DMS153 treated with DMSO at 0.1 percent for 48 hours (cell line): ENCODE data around the gene PLCB1.
A peak's percentile ranks its signal among the peaks of the same experiment; 100 is the strongest.

Experiments
- DNase-seq: peaks from one replicate; lab custom pipeline; 2025; ENCODE audit not compliant: unreplicated experiment; lab: John Stamatoyannopoulos, UW

PLCB1 gene

GRCh38 chr20:8242827-8243724 is 111.0 kb downstream of the PLCB1 start:
- DNase-seq, result no peak

DNA sequence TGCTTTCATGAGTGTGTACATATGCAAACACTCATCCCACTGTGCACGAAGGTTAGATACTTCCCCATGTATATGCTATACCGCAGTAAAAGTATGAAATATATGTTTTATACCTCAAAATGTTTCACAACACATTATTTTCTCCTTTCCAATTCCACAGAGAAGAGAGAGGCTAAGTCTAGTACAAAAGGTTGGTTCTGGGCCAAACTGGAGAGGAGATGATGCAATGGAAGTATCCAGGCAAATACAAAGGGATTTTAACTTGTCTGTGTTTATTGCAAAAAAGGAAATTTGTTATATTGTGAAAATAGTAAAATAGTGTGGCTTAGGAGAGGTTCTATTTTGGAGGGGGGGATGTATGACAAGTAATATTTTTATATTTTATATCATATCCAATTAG is 112.6 kb downstream of the PLCB1 start:
- DNase-seq, result no peak

DNA sequence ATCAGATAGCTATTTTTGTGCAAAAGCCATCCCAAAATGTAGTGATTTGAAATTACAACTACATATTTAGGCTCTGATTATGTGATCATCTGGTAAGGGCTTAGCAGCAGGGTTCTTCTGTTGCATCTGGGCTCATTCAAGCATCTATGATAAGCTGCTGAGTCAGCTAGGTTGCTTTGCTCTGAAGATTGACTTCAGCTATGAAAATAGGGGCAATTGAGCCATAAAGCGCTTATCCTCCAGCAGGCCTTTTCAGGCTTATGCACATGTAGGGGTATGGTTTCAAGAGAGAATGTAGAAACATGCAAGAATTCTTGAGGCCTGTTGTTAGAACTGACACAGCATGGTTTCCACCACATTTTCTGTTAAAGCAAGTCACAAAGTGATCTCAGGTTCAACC is 114.1 kb downstream of the PLCB1 start:
- DNase-seq, result no peak

DNA sequence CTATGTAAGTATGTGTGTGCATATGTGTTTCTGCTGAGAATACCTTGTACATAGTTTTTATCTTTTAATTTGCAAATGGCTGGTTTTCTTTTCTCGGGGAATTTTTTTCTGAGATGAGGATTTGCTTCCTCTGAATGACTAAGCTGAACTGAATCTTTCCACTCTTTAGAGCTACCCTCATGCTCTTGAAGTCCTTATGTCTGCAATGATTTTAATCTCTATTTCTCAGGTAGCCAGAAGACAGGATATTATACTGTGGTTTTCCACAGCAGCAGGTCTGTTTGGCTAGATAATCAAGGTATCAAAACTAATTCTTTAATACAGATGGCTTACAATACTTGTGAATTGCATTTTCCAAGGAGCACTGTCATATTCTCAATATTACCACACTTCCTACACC is 114.7 kb downstream of the PLCB1 start:
- DNase-seq, result no peak

- DNase-seq, result no peak
These were observed 116.0 kb downstream of the PLCB1 start for GRCh38 chr20:8248051-8248450.

DNA sequence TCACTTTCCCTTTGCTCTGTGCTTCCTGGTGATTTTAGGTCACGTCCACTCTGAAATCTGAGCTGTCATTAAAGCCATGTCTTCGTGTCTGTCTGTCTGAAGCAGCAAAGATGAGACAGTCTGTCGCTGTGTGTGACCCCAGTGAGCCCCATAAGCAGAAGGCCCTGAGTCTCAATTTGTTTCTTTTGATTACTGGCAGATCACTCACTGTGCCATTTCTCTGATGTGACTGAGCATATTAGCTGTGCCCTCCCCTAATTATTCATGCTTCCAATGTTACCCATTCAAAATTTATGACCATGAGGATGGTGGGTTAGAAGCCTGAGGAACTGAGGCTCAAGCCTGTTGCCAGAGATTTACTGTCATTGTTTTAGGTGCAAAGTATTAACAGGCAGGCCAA is 117.6 kb downstream of the PLCB1 start:
- no peak for DNase-seq

DNA sequence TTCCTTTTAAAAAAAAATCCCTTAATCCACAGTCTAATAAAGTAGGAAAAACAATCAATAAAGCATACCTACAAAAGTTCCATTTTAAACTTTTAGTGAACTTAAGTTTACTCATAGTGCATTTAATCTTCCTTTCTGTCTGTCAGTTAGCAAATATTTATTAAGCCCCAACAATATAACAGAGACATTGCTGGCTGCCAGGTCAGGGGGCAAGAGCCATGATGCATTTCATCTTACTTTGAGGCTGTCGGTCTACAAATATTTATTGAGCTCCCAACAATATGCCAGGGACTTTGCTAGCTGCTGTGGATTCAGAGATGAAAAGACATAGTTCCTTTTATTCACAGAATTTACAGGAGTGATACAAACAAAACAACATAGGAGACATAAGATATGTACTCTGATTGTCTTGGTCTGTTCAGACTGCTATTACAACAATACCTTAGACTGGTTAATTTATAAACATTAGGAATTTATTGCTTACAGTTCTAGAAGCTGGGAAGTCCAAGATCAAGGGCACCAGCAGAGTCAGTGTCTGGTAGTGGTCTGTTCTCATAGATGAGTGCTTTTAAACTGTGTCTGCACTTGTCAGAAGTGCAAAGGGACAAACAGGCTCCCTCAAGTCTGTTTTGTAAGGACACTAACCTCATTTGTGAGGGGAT is 118.6 kb downstream of the PLCB1 start:
- no peak for DNase-seq

- no peak for DNase-seq
These were observed 119.1 kb downstream of the PLCB1 start for GRCh38 chr20:8251201-8251575.

- no peak for DNase-seq
These were observed 123.0 kb downstream of the PLCB1 start for GRCh38 chr20:8254911-8255582.

DNA sequence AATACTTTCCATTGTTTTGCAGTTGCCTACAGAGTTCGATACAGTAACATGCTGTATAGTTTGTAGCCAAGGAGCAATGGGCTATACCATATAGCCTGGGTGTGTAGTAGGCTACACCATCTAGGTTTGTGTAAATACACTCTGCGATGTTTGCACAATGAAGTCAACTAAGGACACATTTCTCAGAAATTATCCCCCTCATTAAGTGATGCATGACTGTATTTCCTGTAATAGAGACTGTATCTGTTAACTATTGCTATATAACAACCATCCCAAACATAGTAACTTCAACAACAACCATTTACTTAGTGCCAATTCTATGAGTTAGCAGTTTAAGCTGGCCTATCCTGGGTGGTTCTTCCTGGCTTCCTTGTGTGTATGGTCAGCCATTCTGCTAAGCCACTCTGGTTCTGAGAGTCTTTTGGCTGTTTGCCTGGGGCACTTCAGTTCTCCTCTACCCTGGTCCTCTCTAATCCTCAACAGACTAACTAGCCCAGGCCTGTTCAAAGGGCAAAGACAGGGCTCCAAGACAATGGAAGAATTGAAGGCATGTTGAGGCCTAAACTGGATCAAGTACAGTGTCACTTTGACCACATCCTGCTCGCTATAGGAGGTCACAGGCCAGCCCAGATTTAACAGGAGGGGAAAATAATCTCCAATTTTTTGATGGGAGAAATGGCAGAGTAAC is 124.0 kb downstream of the PLCB1 start:
- DNase-seq, result peak; percentile 46

DNA sequence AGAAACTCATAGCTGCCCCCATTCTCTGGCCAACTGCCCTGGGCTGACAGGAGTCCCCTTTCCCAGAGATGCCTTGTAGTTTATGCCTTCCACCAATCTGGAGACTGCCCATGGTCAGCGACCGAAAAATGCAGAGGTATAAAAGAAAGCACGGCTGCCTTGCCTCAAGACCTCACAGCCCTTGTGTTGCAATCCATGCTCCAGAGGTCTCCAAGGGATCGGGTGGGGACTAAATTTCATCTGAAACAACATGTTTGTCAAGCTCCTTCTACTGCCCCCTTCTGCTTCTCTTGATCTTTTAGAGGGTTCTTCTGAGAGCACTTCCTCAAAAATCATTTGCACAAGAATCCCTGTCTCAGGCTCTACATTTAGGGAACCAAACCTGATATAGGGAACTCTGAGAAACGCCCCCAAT is 128.8 kb downstream of the PLCB1 start:
- no peak for DNase-seq

DNA sequence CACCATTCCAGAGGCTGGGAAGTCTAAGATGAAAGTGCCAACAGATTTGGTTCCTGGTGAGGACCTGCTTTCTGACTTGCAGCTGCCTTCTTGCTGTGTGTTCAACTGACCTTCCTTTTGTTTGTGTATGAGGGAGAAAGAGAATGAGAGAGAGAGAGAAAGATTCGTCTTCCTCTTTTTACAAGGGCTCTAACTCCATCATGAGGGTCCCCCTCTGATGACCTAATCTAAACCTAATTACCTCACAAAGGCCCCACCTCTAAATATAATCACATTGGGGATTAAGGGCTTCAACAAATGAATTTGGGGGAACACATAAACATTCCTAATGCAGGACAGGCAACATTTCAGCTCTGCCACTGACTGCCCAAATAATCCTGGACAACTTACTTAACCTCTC is 130.7 kb downstream of the PLCB1 start:
- DNase-seq, result no peak

- no peak for DNase-seq
These were observed 133.5 kb downstream of the PLCB1 start for GRCh38 chr20:8265588-8265987.

- no peak for DNase-seq
These were observed 134.9 kb downstream of the PLCB1 start for GRCh38 chr20:8267009-8267408.

DNA sequence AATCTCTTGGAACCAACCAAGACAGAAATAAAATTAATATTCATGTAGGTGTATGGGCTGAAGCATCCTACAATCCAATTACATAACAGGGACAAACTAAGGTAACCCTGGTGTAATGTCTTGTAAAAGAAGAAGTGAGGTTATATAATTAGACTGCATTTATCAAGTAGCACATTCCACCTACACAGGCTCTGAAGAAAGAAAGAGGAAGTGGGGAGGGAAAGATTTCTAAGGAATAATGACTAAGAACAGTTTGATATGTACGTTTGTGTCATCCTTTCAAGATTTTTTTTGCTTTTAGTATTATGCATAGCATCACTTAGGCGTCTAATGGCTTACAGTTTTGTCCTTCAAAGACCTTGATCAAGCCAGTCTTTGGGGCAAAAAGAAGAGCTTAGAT is 139.7 kb downstream of the PLCB1 start:
- DNase-seq, result no peak

DNA sequence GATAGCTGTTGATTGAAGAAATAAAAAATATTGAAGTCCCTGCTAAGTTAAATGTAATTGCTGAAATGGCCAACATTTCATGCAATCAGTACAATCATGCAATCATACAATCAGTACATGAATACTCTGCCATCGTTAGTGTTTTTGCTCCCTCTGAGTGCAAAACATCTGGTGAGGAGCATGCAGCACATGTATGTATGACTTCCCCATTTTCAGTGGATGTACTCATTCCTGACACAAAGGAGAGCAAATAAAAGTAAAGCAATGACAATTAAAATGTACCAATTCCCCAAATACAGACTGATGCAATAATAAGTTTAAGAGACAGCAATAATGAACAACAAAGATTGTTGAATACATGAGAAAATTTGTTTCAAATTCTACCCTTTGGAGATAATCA is 140.7 kb downstream of the PLCB1 start:
- no peak for DNase-seq

DNA sequence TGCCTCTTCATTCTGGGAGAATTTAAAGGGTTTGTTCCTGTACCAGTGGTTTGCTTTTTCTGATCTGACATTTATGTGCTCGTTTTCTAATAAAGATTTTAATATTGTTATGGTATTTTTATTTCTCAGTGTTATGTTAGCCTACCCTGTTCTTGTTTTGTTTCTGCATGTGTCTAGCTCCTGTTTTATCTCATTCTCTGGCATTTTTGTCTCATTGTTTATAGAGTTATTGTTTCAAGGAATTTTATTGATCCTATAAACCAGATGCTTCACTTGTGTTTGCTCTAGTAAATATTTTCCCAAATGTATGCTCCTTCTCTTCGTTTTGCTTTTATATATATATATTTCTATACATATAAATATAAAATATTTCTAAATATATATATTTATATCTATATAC is 152.8 kb downstream of the PLCB1 start:
- DNase-seq, result no peak

DNA sequence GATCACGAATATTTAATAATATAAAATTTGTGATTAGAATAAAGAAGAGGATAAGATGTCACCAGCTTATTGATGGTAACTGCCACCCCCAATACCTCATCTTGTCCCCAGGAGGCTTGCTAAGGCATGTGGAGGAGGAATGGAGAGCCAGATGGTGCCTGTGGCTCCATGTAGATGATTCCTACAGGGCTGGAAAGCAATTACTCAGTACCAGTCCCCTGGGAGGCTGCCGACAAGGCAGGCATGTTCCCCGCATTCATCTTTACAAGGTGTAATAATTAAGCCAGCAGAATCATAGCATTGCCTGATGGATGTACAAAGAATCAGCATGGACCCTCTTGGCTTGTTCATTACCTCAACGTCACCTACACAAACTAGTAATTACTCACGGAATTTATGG is 155.3 kb downstream of the PLCB1 start:
- no peak for DNase-seq

GRCh38 chr20:8291200-8291599 is 159.1 kb downstream of the PLCB1 start:
- no peak for DNase-seq

DNA sequence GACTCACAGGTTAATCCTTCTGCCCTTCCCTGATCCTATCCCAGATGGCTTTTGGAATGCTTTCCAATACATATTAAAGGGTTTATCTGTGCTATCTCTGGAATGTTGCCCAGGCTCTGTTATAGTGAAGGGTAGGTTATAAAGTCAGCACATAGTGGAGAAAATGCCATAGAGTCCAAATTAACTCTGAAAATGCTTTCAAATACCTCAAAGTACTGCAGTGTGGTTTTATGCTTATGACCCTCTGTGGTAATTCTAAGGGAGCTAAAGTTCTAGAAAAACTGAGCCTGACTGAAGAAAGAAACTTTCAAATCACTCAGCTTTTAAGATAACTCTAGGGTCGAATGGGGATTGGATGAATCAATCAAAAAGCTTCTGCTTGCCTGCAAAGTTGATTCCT is 159.8 kb downstream of the PLCB1 start:
- no peak for DNase-seq

DNA sequence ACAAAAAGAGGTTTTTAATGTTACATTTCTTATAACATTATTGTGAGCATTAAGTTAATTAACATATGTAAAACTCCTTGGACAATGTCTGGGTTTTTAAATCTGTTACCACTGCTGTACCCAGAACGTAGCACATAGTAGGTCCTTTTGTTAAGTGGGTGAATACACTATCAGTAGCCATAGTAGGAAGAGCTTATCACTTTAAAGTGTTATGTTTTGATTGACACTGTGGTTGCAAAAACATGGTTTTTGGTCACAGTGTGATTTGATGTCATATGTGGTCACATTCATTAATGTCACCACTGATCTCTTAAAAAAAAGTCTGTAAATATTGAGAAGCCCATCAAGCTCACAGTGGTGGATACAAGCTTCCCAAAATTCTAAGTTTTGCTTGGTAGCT is 160.7 kb downstream of the PLCB1 start:
- DNase-seq, result no peak
